Adrenal gland (tissue), 5 donors: Measurements from ENCODE around the gene HIPK2.

ENCODE experiments used
- POLR2A ChIP-seq, 2 donors: fragments of 450-650 bp; IDR thresholded peaks; one replicate each; pipeline ENCODE4 v1.6.1; 2017; ENCODE audit warnings: antibody characterized with exemption in 2 of 2, mild to moderate bottlenecking in 2 of 2, moderate library complexity in 1 of 2
- TF ChIP-seq, protein P1 (sequence below), 6 experiments: fragments of 450-650 bp in 4 of 6; fragments of 200-600 bp in 2 of 6; sonication (generic) in 1 of 6; IDR thresholded peaks; 1 replicate in 5 of 6; 2 replicates in 1 of 6; pipeline versions ENCODE4 v1.5.1 to v1.8.0; 2016 to 2021; ENCODE audit warnings: antibody characterized with exemption in 6 of 6, mild to moderate bottlenecking in 2 of 6, moderate library complexity in 1 of 6
- donor health status: DM: no; HTN: no; CAD: no.

DNA sequence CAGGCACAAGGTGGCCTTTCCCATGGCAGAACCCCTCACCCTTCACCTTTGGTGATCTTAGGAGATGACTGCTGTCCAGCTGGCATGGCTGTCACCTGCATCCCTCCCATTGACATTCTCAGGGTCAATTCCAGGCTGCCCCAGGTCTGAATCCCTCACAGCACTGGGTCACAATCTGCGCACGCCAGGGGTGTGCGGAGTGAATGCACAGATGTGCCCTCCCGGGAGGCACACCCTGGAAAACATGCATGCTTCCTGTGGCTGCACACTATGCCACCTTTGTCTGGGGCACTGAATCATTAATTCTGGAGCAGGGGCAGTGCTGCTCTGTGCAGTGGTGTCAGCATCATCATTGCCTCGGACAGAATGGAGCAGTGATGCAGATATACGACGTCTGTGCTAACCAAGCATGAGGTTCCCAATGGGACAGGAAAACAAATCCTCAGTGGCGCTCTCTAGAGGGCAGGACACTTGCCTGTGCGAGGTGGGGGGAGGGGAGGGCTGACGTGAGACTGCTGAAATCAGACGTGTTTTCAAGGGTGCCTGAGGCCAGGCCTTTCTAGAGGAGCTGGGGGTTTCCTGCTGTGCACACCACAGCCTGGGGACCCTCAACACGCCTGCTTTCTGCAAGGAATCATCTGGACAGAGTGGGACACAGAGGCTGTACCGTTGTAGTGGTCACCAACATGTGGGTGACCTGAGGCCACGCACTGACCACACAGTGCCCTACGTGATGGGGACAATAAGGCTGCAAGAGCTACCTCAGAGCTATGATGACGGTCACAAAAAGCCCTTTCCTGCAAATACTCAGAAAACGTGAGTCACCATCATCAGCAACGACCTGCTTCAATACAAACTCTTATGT is 77.9 kb downstream of the HIPK2 start:
- TF ChIP-seq, protein P1, sequence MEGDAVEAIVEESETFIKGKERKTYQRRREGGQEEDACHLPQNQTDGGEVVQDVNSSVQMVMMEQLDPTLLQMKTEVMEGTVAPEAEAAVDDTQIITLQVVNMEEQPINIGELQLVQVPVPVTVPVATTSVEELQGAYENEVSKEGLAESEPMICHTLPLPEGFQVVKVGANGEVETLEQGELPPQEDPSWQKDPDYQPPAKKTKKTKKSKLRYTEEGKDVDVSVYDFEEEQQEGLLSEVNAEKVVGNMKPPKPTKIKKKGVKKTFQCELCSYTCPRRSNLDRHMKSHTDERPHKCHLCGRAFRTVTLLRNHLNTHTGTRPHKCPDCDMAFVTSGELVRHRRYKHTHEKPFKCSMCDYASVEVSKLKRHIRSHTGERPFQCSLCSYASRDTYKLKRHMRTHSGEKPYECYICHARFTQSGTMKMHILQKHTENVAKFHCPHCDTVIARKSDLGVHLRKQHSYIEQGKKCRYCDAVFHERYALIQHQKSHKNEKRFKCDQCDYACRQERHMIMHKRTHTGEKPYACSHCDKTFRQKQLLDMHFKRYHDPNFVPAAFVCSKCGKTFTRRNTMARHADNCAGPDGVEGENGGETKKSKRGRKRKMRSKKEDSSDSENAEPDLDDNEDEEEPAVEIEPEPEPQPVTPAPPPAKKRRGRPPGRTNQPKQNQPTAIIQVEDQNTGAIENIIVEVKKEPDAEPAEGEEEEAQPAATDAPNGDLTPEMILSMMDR (IDR thresholded peaks at IDR 0.05): no peak
- no peak for TF ChIP-seq POLR2A (IDR thresholded peaks at IDR 0.05)
